Spleen (tissue), 7 donors: ENCODE measurements around the gene FBXW5.

Experiments used
- CTCF ChIP-seq, 11 experiments: fragments of 200-600 bp in 7 of 11; fragments of 450-650 bp in 4 of 11; sonication (generic) in 4 of 11; IDR thresholded peaks in 8 of 11; conservative IDR thresholded peaks in 3 of 11; 1 replicate in 7 of 11; 2 replicates in 4 of 11; pipeline versions ENCODE4 v1.4.0 to v1.8.0; 2016 to 2021; ENCODE audit warnings: antibody characterized with exemption in 11 of 11, inconsistent platforms in 4 of 11, mild to moderate bottlenecking in 1 of 11
- POLR2A ChIP-seq, 3 donors: fragments of 450-650 bp; IDR thresholded peaks; one replicate each; pipeline ENCODE4 v1.5.1; 2017; ENCODE audit warnings: antibody characterized with exemption in 3 of 3, mild to moderate bottlenecking in 1 of 3
- donor health status: DM: no; HTN: no; CAD: no; lungs with moderate emphysema.
- donor health status: DM: no; HTN: no; CAD: no.
- donor health status: DM: no; HTN: no; CAD: no.

- no peak for TF ChIP-seq CTCF (IDR thresholded peaks at IDR 0.05 in 8 of 11, conservative IDR thresholded peaks at IDR 0.05 in 3 of 11)
- no peak for TF ChIP-seq POLR2A (IDR thresholded peaks at IDR 0.05)
Observed at GRCh38 chr9:136927343-136928271, 16.9 kb downstream of the FBXW5 start.
